ENCODE data around the gene EPHB1.

Gene EPHB1

DNA sequence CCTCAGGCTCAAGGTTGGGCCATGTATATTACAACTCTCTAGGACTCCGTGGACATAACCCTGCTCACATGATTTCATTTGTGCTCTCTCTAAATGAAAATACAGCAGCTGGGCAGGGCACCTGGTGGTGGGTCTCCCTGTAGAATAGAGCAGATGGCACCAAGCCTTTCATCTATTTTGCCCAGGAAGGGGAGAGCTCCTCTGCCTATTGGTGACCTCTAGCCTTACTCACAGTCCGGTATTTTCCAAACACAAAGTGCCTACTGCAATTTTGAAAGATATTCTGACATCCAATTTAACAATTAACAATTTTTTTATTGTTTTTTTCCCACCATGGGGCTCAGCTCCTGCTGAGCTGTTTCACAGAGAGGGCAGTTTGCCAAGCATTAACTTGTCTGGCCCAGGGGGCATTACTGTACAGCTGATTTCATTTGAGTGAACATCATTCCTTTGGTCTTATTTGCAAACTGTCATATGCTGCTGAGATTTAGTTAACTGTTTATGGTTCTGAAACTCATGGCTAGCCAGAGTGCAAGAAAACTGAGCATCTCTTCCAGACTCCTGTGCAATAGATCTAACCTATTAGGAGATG lies 474.0 kb downstream of the EPHB1 start:
- H3K27me3 Mint-ChIP-seq: no peaks in the 10 kb centered on the region
- no peak overlapping the region for H3K27ac Mint-ChIP-seq
- DNase-seq: no peak
- H3K9me3 Mint-ChIP-seq: no peaks in the 10 kb centered on the region
- ATAC-seq: no peak
- H3K4me3 Mint-ChIP-seq: no peak overlapping the region
- no peaks in the 10 kb centered on the region for H3K36me3 Mint-ChIP-seq (ENCODE audit: low read depth)
- H3K4me1 Mint-ChIP-seq: no peaks in the 10 kb centered on the region

DNA sequence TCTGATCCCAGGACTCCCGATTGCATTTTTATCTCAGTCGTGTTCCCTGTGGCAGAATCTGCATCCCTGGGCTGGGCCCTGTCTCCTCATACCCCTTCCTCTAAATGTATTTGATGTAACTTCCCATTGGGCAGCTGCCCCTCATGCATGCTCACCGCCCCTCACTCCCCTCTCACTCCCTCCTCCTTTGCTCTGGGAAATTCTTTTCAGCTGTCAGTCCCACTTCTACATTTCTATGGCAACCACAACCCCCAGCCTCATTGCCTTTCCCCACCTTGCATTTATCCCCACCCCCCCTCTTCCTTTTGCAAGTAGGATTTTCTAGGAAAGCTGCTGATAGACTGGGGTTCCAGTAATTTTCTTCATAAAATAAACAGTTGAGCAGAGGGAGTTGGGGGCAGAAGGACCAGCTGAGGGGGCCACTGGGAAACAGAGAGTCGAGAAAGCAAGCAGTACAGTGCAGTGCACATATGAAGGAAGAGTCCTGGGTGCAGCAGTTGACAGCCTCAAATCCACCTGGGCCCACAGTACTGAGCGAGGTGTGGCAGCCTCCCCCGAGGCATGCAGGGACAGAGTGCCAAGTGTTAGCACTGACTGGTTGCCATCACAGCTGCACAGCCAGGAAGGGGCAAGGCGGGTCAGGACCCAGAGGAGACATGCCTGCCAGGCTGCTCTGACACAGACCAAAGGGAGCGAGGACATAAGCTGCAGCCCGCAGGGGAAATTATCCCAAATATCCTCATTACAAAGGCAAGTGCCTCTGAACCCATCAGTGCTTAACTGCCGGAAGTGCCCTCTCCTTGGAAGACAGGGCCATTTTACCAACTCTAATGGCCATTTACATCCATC lies 476.3 kb downstream of the EPHB1 start:
- Mint-ChIP-seq H3K9me3 (no peaks in the 10 kb centered on the region), H3K27ac (no peak overlapping the region), H3K4me1 (no peaks in the 10 kb centered on the region), H3K36me3 (ENCODE audit: low read depth) (no peaks in the 10 kb centered on the region), H3K4me3 (no peak overlapping the region), H3K27me3 (no peaks in the 10 kb centered on the region)
- ATAC-seq (no peak), DNase-seq (no peak)

DNA sequence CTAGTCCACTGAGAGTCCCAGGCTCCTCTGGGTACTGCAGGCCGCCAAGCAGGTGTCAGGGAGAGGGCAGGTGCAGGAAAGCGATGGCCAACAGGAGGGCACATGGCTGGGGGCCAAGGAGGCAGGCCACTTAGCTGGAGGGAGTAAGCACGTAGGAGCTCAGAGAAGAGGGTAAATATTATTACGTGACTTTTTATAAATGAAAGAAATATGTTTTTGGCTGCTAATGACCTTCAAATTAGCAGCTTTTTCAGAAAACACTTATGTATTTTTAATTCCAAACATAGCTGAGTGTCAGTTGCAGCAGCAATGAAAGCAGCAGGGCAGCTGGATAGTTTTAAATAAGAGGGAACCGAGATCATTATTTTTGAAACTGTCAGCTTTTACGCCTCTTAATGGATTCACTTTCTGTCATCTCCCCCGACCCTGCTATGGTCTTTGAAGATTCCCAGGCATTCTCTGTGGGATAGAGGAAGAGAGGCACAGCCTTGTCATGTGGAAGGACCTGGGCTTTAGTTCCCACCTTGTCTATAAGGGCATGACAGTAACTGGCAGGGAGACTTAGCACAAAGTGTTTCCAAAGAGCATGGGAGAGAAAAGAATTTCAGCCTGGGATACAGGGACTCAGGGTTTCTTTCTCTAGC lies 477.1 kb downstream of the EPHB1 start:
- no peaks in the 10 kb centered on the region for H3K4me1 Mint-ChIP-seq
- H3K9me3 Mint-ChIP-seq: no peaks in the 10 kb centered on the region
- H3K4me3 Mint-ChIP-seq: no peak overlapping the region
- DNase-seq: no peak
- ATAC-seq: no peak
- no peaks in the 10 kb centered on the region for H3K36me3 Mint-ChIP-seq (ENCODE audit: low read depth)
- no peaks in the 10 kb centered on the region for H3K27me3 Mint-ChIP-seq
- no peak overlapping the region for H3K27ac Mint-ChIP-seq

DNA sequence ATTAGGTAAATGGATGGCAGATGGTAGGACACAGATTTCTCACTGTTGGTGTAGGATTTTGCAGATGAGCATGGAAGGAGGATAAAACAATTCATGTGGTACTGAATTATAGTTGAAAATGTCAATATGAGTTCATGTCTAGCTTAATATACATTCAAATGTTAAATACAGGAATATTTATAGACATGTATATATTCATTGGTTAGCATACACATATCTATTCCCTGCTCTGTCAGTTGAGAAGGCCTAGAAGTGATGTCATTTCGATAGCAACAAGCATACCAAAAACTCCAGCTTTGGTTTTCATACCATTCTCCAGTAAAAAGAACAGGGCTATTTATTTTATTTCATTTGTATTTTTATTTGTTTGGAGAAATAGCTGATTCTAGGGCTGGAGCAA lies 497.1 kb downstream of the EPHB1 start:
- Mint-ChIP-seq H3K4me3 (no peak overlapping the region), H3K4me1 (no peaks in the 10 kb centered on the region), H3K27ac (no peak overlapping the region), H3K27me3 (no peaks in the 10 kb centered on the region), H3K36me3 (ENCODE audit: low read depth) (no peaks in the 10 kb centered on the region), H3K9me3 (peaks cover 12% of the 10 kb centered on the region)
- DNase-seq: no peak
- ATAC-seq: no peak

DNA sequence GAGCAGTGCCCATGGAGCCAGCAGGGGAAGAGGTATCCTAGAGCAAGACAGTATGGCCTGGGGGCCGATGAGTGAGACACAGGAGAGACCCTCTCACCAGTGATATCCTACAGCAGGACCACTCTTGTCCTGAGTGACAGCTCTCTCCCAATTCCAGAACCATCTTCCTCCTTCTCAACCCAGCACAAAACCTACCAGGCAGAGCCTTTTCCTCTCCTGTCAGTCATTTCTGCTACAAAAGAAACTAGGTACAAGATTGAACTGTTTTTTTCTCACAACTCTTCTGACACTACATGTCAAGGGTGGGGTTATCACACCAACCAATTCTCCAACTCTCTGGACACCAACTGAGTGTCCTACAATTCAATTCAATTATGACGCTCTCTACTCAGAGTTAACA lies 506.6 kb downstream of the EPHB1 start:
- no peaks in the 10 kb centered on the region for H3K4me1 Mint-ChIP-seq
- H3K9me3 Mint-ChIP-seq: peaks cover 7% of the 10 kb centered on the region
- no peaks in the 10 kb centered on the region for H3K36me3 Mint-ChIP-seq (ENCODE audit: low read depth)
- DNase-seq (no peak), ATAC-seq (no peak)
- no peak overlapping the region for H3K27ac Mint-ChIP-seq
- no peak overlapping the region for H3K4me3 Mint-ChIP-seq
- no peaks in the 10 kb centered on the region for H3K27me3 Mint-ChIP-seq

DNA sequence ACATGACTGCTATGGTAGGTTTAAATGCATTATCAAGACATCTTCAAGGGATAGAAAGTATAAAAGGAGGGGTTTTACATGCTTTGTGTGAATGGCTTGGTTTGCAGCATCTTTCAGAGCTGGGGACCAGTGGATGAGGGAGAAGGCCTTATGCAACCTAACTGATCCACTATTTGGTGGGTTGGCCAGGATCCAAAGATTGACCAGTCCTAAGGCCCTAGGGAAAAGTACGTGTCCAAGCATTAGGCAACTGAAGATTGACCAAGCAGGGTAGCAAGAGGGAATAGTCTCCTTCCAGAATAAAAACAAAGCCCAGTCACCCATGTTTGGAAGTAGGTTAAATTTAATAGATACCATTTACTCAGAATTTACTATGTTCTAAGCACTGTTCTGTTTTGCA lies 509.3 kb downstream of the EPHB1 start:
- no peak overlapping the region for H3K4me3 Mint-ChIP-seq
- no peaks in the 10 kb centered on the region for H3K4me1 Mint-ChIP-seq
- no peak for DNase-seq
- H3K27ac Mint-ChIP-seq: no peak overlapping the region
- peaks cover 7% of the 10 kb centered on the region for H3K9me3 Mint-ChIP-seq
- H3K36me3 Mint-ChIP-seq (ENCODE audit: low read depth): no peaks in the 10 kb centered on the region
- no peaks in the 10 kb centered on the region for H3K27me3 Mint-ChIP-seq
- no peak for ATAC-seq

Data from activated naive CD8-positive, alpha-beta T cell treated with anti-CD3 and anti-CD28 coated beads, Interleukin-2, amount 50 U/mL, for 24 hours (primary cell).